ENCODE data around the gene RBFOX1. TPM values are rescaled to one million over a fixed set of nuclear protein-coding genes. Genes with fewer than 3 reads are reported as not detected.

Gene RBFOX1
- total RNA-seq, 1 experiment from 2014 or later, result not detected

- Histone ChIP-seq H3K9ac (ENCODE audit: low read length) (no peak overlapping the region), H3K9me2 (ENCODE audit: insufficient read depth) (no peaks in the 10 kb centered on the region), H3K36me3 (ENCODE audit: control insufficient read depth in 1 of 2, insufficient read depth in 2 of 2, low read length in 2 of 2) (no peaks in the 10 kb centered on the region), H3K4me3 (replicated peaks in 1 of 2; ENCODE audit: low read depth in 1 of 2, low read length in 2 of 2) (no peak overlapping the region), H2AFZ (ENCODE audit: low read depth, low read length, poor library complexity, severe bottlenecking) (no peak overlapping the region), H4K20me1 (ENCODE audit: insufficient read depth) (no peaks in the 10 kb centered on the region), H3K4me1 (ENCODE audit: control insufficient read depth in 1 of 2, insufficient read depth in 2 of 2, low read length in 2 of 2) (no peaks in the 10 kb centered on the region), H3K4me2 (ENCODE audit: low read length) (no peak overlapping the region), H3K27me3 (ENCODE audit: insufficient read depth, low read length) (no peaks in the 10 kb centered on the region), H3K27ac (ENCODE audit: low read depth, low read length) (no peak overlapping the region), H3K79me2 (ENCODE audit: insufficient read depth, low read length) (no peaks in the 10 kb centered on the region), H3K9me3 (ENCODE audit: control insufficient read depth in 1 of 2, insufficient read depth in 1 of 2, low read depth in 1 of 2, low read length in 2 of 2) (peaks cover 5 to 14% of the 10 kb centered on the region in 2 experiments; a peak in 2 of 4 replicates)
- POLR2A ChIA-PET, result no interaction called here
- RAD21 ChIA-PET (ENCODE audit: low non-redundant PET in 1 of 2, low total read pairs in 2 of 2, uncharacterized antibody in 2 of 2, unreplicated experiment in 2 of 2), result no interaction called here
- no TSS peak for BruUV-seq (replicated peaks)
- TF ChIP-seq MAX (IDR thresholded peaks at IDR 0.05) (no peak), YY1 (IDR thresholded peaks at IDR 0.05; ENCODE audit: extremely low read depth, insufficient replicate concordance, low read depth, low read length) (no peak), EGR1 (IDR thresholded peaks at IDR 0.05; ENCODE audit: low read depth) (no peak), CBX3 (IDR thresholded peaks at IDR 0.05; ENCODE audit: low read depth) (no peak), SIN3A (IDR thresholded peaks at IDR 0.05; ENCODE audit: low read depth) (no peak), CEBPB (IDR thresholded peaks at IDR 0.05; ENCODE audit: low read depth) (no peak), REST (IDR thresholded peaks at IDR 0.05; ENCODE audit: low read depth) (no peak), TCF7L2 (IDR thresholded peaks at IDR 0.05; ENCODE audit: borderline replicate concordance, extremely low read depth, insufficient read depth, insufficient read length) (no peak), POLR2A (IDR thresholded peaks at IDR 0.05; ENCODE audit: borderline replicate concordance, extremely low read depth, insufficient read depth, insufficient read length) (no peak), ZNF274 (IDR thresholded peaks at IDR 0.05; ENCODE audit: low read depth, low read length) (no peak), EZH2 (IDR thresholded peaks at IDR 0.05) (no peak), SRF (IDR thresholded peaks at IDR 0.05; ENCODE audit: low read depth) (no peak), ELF1 (IDR thresholded peaks at IDR 0.05; ENCODE audit: borderline replicate concordance, low read depth) (no peak), ATF3 (IDR thresholded peaks at IDR 0.05) (no peak), EZH2phosphoT487 (IDR thresholded peaks at IDR 0.05; ENCODE audit: borderline replicate concordance) (no peak), ZFX (IDR thresholded peaks at IDR 0.05) (no peak), FOSL1 (IDR thresholded peaks at IDR 0.05; ENCODE audit: low read depth) (no peak), RAD21 (IDR thresholded peaks at IDR 0.05; ENCODE audit: low read depth) (no peak), CTCF (IDR thresholded peaks at IDR 0.05 in 2 of 3, conservative IDR thresholded peaks at IDR 0.05 in 1 of 3; ENCODE audit: borderline replicate concordance in 1 of 3, insufficient read depth in 1 of 3, low read depth in 2 of 3, low read length in 2 of 3) (no peak), JUND (IDR thresholded peaks at IDR 0.05) (no peak)
- CTCF ChIA-PET, result no interaction called here
- DNase-seq (ENCODE audit: low read depth, low spot score) (no peak), ATAC-seq (no peak)
- intact Hi-C loops (cut with micrococcal nuclease), result no loop called here
These were observed 103.7 kb downstream of the RBFOX1 start for GRCh38 chr16:7436306-7436705.
